DMS 273 treated with DMSO at 0.1 percent for 48 hours (cell line): ENCODE data around the gene EGR1.

Experiments used
- DNase-seq: peaks from one replicate; lab custom pipeline; 2025; lab: John Stamatoyannopoulos, UW

Gene EGR1

DNA sequence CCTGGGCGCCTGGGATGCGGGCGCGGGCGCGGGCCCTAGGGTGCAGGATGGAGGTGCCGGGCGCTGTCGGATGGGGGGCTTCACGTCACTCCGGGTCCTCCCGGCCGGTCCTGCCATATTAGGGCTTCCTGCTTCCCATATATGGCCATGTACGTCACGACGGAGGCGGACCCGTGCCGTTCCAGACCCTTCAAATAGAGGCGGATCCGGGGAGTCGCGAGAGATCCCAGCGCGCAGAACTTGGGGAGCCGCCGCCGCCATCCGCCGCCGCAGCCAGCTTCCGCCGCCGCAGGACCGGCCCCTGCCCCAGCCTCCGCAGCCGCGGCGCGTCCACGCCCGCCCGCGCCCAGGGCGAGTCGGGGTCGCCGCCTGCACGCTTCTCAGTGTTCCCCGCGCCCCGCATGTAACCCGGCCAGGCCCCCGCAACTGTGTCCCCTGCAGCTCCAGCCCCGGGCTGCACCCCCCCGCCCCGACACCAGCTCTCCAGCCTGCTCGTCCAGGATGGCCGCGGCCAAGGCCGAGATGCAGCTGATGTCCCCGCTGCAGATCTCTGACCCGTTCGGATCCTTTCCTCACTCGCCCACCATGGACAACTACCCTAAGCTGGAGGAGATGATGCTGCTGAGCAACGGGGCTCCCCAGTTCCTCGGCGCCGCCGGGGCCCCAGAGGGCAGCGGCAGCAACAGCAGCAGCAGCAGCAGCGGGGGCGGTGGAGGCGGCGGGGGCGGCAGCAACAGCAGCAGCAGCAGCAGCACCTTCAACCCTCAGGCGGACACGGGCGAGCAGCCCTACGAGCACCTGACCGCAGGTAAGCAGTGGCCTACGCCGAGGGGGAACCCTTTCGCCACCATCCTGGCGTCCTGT, at the start of gene EGR1:
Gene EGR1, plus strand, starts transcription at position 219 of the 864 bp plus-strand sequence. Its CDS starts 283 bp downstream, at position 502.
- peak; percentile 90 for DNase-seq

DNA sequence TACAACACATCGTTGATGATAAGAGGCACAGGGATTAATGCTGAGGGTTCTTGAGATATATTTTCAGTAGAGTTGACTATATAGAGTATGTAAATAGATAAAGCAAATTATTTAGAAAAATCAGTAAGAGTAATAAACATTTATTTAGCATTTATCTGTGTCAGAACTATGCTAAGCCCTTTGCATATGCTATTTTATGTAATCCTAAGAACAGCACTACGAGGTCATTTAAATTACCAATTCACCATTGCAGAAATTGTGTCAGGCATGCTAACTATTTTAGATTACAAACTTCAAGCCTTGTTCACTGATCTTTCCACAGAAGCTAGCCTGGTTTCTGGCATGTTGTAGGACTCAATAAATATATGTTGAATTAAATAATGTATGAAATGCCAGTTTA, 46.8 kb upstream of the EGR1 start:
- DNase-seq, result no peak

DNA sequence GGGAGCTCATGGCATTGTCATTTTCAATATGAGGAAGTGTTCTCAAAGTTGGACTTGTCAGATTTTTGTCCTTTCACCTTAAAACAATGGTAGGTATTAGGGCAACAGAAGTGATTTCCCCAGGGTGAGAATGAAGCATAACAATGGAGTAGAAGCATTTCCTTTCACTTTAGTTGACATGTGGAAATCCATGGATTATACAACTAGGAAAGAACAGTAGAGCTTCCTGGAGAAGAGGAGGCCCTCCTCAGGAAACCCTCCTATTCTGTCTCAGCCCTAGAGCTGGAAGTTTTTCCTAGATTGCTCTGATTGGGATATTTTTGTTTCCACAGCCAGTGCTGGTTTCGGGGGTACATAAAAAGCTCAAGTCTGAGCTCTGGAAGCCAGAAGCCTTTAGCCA, 40.2 kb upstream of the EGR1 start:
- no peak for DNase-seq

DNA sequence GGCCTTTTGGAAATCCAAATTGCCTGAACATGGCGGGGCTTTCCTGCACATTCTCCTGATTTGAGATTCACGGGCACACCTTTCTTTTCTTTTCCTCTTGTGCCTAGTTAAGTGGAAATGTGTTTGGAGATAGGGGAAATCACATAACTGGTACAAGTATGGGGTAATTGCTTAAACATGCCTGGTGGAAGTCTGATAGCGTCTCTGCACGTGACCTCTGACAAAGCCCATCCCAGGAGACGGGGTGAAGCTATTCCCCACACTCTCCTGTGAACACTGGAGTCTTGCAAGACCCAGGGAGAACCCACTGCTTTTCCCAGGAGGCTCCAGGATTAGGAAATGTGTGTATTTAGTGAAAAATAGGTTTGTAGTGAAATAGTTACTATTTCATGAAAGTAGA, 29.3 kb upstream of the EGR1 start:
- no peak for DNase-seq

DNA sequence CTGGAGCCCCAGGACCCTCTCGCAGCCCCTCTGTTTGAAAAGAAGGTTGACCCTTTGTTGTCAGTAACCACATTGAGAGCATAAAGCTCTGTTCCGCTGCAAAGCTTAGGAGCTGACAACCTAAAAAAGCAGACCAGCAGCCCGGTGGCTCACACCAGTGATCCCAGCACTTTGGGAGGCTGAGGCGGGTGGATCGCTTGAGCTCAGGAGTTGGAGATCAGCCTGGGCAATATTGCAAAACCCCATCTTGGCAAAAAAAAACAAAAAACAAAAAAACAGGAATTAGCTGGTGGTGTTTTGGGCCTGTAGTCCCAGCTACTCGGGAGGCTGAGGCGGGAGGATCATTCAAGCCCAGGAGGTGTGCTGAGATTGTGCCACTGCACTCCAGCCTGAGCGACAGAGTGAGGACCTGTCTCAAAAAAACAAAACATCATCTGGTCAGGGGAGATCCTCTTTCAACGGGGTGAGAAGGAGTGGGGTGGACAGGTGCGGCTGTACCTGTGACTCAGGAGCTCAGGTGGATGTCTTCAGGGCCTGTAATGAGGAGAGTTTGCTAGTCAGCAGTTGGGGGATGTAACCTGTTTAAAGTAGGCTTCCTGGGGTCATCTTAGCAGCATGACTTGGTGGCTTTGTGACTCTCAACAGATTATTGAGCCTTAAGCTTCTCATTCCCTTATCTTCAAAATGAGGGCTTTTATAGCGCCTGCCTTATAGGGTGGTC, 27.1 kb upstream of the EGR1 start:
- no peak for DNase-seq

DNA sequence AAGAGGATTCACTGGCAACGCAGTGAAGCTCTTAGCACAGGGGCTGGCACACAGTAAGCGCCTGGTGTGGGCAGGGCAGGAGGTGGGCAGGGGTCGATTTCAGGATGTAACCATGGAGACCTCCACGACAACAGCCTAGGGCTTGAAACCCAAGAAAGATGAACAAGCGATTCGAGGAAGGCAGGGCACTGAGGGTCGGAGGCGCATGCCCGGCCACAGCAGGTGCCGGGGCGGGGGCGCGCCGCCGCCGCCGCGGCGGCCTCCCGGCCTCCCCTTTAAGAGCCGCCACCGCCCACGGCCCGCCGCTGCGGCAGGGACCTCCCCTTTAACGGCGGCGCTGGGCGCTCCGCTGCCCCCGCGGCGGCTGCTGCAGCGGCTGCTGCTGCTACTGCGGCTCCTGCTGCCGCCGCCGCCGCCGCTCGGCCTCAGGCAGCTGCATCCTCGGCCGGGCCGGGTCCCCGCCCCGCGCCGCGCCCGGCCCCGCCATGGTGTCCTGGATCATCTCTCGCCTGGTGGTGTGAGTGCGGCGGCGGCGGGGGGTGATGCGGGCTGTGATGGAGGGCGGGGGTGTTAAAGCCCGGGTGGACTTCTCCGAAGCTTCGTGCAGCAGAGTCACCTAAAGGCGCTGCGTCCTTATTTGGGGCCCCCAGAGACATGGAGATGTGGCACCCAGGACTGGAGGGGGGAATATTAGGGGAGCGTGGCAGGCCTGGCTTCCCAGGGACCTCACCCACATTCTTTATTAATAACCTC, 26.4 kb upstream of the EGR1 start, which contains the start of gene REEP2:
Gene REEP2, plus strand, starts transcription at position 334 of the 753 bp plus-strand sequence. Its CDS starts 152 bp downstream, at position 486.
- DNase-seq, result peak; percentile 4

DNA sequence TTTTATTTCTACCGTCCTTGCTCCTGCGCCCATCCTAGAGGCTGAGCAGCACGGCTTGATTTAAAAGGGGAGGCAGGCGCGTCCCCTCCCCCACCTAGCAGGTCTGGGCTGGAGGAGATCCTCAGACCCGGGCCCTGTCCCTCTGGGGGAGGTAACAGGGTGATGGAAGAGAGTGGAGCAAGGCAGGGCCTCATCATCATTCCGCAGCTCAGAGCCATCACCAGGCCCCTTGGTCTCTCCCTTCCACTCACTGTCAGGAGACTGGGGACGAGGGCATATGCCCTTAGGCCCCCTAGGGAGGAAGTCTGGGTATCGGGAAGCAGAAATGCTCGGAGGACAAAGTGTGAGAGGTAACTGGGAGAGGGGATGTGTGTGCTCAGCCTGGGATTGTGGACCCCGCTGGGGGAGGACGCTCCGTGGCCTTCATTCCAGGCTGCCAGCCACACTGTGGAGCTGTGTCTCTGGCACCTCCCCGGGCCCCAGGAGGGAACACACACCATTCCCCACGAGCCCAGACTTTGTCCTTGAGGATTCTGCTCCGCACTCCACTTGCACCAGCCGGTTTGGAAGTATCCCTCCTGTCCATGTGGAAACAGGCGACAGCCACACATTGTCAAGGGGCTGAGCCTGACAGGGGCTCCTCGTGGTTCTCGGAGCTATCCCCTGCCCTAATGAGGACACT, 25.7 kb upstream of the EGR1 start:
- DNase-seq, result no peak

DNA sequence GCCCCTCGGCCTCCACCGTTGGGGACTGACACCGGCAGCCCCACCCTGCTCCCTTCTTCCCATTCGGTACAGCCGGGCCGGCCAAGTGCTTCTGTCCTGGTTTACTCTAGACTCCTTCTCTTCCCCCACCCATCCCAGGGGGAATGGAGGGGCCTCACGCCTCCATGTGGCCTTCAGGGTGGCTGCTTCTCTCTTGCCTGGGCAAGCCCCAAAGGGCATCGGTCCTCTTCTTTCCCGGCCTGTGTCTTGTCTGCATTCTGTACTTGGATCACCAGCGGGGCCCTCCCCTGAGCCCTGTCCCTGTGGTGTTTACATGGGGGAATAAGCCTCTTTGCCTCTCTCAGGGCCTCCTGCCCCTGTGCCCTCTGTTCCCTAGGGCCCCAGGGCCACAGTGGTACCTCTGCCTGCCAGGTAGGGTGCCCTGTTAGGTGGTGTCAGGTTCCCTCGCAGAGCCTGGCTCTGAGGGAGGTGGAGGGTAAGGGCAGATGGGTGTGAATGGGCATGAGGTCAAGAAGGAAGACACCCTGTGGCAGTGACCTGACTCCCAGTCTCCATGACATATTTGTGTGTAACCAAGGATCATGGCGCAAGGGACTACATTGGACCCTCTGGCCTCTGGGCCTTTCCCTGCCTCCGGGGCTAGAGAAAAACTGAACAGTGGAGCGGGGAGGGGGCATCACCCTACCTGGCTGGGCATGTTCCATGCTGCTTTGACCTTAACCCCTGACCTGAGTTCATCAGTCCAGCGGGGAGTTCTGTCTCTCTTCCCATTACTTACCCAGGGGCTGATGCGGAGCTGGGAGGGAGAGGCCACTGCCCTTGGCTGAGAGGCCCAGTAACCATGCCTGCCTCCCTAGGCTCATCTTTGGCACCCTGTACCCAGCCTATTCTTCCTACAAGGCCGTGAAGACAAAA, 24.9 kb upstream of the EGR1 start:
- DNase-seq, result no peak

DNA sequence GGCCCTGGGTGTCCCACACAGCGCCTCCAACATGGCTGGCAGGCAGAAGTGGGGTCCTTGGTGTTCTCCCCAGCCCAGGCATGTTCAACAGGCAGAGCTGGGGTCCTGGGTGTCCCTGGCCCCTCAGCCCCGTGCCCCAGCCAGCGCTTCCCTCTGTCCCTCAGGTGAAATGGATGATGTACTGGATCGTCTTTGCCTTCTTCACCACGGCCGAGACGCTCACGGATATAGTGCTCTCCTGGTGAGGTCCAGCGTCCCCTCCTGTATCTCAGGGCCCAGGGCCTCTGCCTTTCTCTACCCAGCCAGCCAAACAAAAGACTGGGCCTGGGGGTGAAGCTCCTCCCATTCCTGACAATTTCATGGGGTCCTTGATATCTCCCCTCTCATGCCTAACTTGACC, 24.1 kb upstream of the EGR1 start:
- no peak for DNase-seq

DNA sequence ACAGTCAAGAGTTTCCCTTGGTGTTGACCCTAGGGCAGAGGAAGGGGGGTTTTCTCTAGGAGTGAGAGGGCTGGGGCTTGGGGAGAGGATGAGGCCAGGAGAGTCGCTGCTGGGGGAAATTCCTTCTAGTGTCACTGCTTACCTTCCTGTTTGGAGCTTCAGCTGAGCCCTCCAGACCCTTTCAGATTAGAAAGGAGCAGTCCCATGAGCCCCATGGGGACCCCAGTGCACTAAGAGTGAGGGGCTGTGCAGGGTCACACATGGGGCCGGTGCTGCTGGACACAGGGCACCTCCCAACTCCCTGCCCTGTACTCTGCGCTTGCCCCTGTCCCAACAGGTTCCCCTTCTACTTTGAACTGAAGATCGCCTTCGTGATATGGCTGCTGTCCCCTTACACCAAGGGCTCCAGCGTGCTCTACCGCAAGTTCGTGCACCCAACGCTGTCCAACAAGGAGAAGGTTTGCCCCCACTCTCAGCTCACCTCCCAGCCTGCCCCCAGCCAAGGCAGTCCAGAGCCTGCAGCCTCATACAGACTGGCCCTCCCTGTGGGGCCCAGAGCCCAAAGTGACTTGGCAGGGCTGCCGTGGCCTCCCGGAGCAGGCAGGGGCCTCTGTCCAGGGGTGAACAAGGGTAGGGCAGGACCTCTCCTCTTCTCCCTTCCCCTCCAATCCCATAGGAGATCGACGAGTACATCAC, 21.1 kb upstream of the EGR1 start:
- no peak for DNase-seq

DNA sequence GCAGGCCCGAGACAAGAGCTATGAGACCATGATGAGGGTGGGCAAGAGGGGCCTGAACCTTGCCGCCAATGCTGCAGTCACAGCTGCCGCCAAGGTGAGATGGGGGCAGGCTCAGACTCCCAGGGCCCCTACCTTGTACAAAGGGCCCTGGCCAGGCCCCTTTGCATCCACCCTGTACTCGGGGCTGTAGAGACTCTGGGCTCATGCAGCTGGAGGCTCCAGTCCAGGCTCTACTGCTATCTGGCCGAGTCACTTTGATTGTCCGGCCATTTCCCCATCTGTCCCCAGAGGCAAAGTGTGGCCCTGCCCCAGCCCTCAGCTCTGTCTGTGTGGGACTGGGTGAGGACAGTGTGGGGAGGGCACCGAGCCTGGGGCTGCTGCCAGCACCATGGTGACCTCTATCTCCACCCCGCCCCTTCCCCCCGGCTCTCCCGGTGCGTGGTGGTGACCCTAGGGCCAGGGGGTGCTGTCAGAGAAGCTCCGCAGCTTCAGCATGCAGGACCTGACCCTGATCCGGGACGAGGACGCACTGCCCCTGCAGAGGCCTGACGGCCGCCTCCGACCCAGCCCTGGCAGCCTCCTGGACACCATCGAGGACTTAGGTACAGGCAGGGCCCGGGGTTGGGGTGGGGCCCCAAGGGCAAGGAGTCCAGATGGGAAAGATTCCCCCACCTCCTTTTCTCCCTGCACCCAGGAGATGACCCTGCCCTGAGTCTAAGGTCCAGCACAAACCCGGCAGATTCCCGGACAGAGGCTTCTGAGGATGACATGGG, 20.3 kb upstream of the EGR1 start:
- no peak for DNase-seq

DNA sequence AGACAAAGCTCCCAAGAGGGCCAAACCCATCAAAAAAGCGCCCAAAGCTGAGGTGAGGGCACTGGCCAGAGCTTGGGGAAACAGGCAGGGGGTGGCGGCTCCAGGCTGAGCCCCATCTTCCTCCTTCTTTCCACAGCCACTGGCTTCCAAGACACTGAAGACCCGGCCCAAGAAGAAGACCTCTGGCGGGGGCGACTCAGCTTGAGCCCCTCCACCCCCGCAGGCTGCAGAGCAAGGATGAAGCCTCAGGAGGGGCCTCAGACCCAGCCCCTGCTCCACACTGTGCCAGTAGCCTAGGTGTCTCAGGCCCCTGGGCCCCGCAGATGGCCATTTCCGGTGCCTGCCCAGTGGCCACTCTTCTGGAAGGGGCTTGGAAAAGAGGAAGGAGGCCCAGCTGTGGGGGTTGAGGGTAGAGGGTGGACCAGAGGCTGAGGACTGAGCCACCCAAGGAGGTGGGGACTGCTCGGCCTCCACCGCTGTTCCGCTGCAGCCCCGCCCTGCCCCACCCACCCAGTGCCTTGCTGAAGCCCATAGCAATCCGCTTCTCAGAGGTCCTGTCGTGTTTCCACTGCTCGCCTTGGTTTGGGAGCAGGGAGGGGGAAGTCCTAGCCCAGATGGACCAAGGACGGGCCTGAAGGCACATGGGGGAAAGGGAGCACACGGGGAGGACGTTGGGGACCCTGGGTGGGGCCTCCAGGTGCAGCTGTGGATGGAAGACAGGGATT, 19.6 kb upstream of the EGR1 start:
- no peak for DNase-seq

DNA sequence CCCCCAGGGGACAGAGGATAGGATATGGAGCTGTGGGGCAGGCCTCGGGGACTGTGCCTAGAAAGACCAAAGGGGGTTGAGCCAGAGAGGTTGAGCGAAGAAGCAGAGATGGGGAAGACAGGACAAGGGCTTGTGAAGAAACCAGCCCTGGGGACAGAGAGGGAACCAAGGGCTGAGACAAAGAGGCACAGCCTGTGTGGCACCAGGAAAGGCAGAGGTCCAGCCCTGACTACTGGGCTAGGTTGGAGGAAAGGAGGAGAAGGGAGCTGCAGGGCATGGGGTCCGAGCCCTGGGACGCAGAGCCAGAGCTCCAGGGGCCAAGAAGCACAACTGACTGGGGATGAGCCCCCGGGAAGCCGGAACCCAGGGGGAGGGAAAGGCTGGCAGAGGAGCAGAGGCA, 17.2 kb upstream of the EGR1 start:
- DNase-seq, result no peak

DNA sequence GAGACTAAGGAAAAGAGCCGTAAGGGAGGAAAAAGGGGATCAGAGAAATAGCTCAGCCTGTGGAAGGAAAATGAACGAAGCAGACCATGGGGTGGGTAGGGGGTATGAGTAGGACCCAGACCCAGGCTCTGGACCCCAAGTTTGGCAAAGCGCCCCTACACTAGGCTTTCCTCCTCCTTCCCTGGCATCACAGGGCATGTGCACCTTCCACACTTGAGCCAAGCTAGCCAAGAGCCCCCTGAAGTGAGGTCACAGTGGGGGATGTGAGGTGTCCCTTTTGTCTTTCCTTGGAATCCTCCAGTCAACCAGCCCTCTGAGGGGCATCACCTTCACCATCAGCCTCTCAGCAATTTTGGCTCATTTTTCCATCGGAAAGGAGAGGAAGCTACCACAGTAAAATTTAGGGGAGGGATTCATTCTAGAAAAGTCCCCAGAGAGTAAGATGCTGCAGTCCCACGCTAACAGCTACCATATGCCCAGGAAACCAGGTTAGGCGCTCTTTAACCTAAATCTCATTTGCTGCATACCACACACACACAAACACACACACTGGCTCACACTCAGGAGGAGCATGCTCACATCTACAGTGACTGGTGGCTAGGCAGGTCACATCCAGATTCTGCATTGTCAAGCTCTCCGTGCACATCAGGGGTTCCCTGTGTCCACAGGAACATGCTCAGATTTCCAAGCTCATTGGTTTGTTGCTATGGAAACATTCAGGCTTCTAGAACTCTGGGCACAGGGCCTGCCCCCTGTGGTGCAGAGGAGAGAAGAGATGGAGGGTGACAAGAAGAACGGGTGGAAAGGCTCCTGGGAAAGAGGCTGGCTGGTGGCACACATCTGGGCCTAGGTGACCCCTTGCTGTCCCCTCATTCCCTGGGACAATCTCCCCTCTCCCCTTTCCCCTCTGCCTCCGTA, 16.5 kb upstream of the EGR1 start:
- DNase-seq, result peak; percentile 36

DNA sequence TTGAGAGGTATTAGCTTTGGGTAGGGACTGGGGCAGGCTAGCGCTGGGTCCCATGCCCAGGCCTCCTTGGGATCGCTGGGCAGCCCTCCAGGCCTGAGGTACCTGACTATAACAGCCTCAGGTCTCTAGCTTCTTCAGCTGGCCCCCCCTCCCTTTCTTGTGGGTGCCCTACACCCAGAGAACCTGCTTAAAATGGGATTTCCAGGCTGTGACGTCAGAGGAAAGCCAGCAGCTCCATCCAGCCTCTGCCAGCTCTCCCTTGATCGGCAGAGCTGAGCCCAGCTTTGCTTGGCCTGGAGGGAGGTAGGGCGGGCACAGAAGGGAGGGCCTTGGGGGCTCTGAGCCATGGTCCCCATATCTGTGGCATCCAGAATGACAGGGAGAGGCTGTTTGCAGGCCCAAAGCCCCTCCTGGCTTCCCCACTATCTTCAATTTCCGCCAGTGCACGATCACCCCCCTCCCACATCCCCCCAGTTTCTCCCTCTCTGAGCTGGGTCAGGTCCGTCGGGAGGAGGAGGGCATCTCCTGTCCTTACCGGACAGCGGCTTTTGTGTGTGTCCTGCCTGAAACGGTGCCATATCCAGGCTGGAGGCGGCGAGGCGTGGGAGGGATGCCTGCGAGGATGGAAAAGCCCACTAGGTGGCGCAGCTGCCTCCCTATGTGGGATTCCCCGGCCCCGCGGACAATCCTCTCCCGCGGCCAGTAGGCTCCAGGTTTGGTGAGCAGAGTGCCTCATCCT, 15.6 kb upstream of the EGR1 start:
- DNase-seq, result peak; percentile 22

DNA sequence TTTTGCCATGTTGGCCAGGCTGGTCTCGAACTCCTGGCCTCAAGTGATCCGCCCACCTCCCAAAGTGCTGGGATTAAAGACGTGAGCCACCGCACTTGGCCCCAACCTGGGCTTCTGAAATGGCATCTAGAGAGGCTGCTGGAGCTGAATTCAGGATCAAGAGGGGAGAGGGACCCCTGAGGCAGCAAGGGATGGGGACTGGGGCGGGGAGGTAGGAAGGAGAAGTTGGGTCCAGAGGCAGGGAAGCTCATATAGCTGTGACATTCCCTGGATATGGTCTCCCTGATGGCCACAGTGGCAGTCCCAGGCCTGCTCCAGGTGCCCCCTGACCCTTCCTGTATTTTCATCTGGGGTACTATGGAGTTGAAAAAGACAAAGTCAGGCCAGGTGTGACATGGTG, 14.3 kb upstream of the EGR1 start:
- no peak for DNase-seq

DNA sequence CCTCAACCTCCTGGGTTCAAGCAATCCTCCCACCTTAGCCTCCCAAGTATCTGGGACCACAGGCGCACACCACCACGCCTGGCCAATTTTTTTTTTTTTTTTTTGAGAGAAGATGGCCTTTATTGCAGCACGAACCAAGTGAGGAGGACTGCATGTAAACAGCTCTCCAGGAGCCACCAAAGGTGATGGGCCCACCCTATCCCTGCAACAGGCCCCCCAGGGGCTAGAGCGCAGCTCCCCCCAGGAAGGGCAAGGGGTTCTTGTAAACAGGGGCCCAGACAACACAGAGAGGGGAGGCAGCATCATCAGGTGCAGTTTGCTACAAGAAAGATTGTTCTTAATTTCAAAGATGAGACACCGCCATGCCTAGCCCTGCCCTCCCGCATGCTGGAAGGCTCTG, 12.6 kb upstream of the EGR1 start:
- no peak for DNase-seq
